Liver (tissue), 9 donors: ENCODE data around the gene MYL3. TPM values are rescaled to one million over a fixed set of nuclear protein-coding genes. Genes with fewer than 3 reads are reported as not detected.

Experiments
- DNase-seq: peaks from one replicate; pipeline ENCODE4 v3.0.0-alpha.2; 2017; ENCODE audit warnings: low spot score
- H3K27ac ChIP-seq, 2 donors: one replicate each; pipeline ENCODE4 v1.7.0; 2013; ENCODE audit warnings: inconsistent platforms in 2 of 2, low read length in 2 of 2, control low read depth in 1 of 2, low read depth in 1 of 2, mild to moderate bottlenecking in 1 of 2
- H3K27me3 ChIP-seq, 4 donors: one replicate each; pipeline versions ENCODE4 v1.6.1 to v1.7.0; 2013; ENCODE audit warnings: low read length in 3 of 4, inconsistent platforms in 1 of 4, mild to moderate bottlenecking in 1 of 4, moderate library complexity in 1 of 4; ENCODE audit not compliant: control insufficient read depth in 4 of 4, insufficient read depth in 4 of 4
- H3K36me3 ChIP-seq, 4 donors: one replicate each; pipeline versions ENCODE4 v1.6.1 to v1.7.0; 2013; ENCODE audit warnings: low read length in 3 of 4, mild to moderate bottlenecking in 3 of 4, low read depth in 1 of 4, moderate library complexity in 1 of 4; ENCODE audit not compliant: control insufficient read depth in 4 of 4, insufficient read depth in 3 of 4
- H3K4me1 ChIP-seq, 4 donors: one replicate each; pipeline versions ENCODE4 v1.6.1 to v1.7.0; 2013; ENCODE audit warnings: low read length in 3 of 4, mild to moderate bottlenecking in 3 of 4, moderate library complexity in 1 of 4; ENCODE audit not compliant: control insufficient read depth in 4 of 4, insufficient read depth in 4 of 4
- H3K4me3 ChIP-seq, 3 donors: one replicate each; pipeline versions ENCODE4 v1.6.1 to v1.7.0; 2013; ENCODE audit warnings: low read length in 3 of 3, control low read depth in 1 of 3, low read depth in 1 of 3, mild to moderate bottlenecking in 1 of 3
- H3K9ac ChIP-seq, 2 donors: one replicate each; pipeline ENCODE4 v1.7.0; 2013; ENCODE audit warnings: low read length in 2 of 2, mild to moderate bottlenecking in 2 of 2, moderate library complexity in 2 of 2, control low read depth in 1 of 2, low read depth in 1 of 2
- H3K9me3 ChIP-seq, 4 donors: one replicate each; pipeline versions ENCODE4 v1.6.1 to v1.7.0; 2013; ENCODE audit warnings: low read length in 3 of 4; ENCODE audit not compliant: control insufficient read depth in 4 of 4
- EGR1 ChIP-seq, 2 donors: IDR thresholded peaks; 2 replicates each; pipeline ENCODE4 v1.6.1; 2016 to 2018; ENCODE audit warnings: antibody characterized with exemption in 2 of 2, low read depth in 2 of 2
- FOXA1 ChIP-seq: IDR thresholded peaks from 2 replicates; pipeline ENCODE4 v1.6.1; 2016; ENCODE audit warnings: antibody characterized with exemption
- FOXA2 ChIP-seq: IDR thresholded peaks from 2 replicates; pipeline ENCODE4 v1.6.1; 2016; ENCODE audit warnings: antibody characterized with exemption
- GABPA ChIP-seq, 2 donors: IDR thresholded peaks in 1 of 2; conservative IDR thresholded peaks in 1 of 2; 2 replicates each; pipeline ENCODE4 v1.6.1; 2016; ENCODE audit warnings: antibody characterized with exemption in 2 of 2, mild to moderate bottlenecking in 1 of 2, moderate library complexity in 1 of 2
- HNF4A ChIP-seq, 2 donors: conservative IDR thresholded peaks; 2 replicates each; pipeline ENCODE4 v1.6.1; 2016; ENCODE audit warnings: antibody characterized with exemption in 2 of 2, mild to moderate bottlenecking in 2 of 2
- HNF4G ChIP-seq: IDR thresholded peaks from 2 replicates; pipeline ENCODE4 v1.6.1; 2016; ENCODE audit warnings: antibody characterized with exemption
- NR2F2 ChIP-seq: IDR thresholded peaks from 2 replicates; pipeline ENCODE4 v1.6.1; 2016; ENCODE audit warnings: antibody characterized with exemption
- RAD21 ChIP-seq, 2 donors: IDR thresholded peaks; 2 replicates each; pipeline ENCODE4 v1.6.1; 2016; ENCODE audit warnings: antibody characterized with exemption in 2 of 2, mild to moderate bottlenecking in 2 of 2
- RXRA ChIP-seq, 2 donors: IDR thresholded peaks; 2 replicates each; pipeline ENCODE4 v1.6.1; 2017 to 2018; ENCODE audit warnings: antibody characterized with exemption in 2 of 2, mild to moderate bottlenecking in 1 of 2
- SP1 ChIP-seq: IDR thresholded peaks from 2 replicates; pipeline ENCODE4 v1.6.1; 2018; ENCODE audit warnings: antibody characterized with exemption, mild to moderate bottlenecking
- TAF1 ChIP-seq: conservative IDR thresholded peaks from 2 replicates; pipeline ENCODE4 v1.6.1; 2016; ENCODE audit warnings: antibody characterized with exemption, mild to moderate bottlenecking
- YY1 ChIP-seq: IDR thresholded peaks from 2 replicates; pipeline ENCODE4 v1.6.1; 2016; ENCODE audit warnings: antibody characterized with exemption, mild to moderate bottlenecking
- WGBS: extraction: QIAGEN DNeasy Blood & Tissue Kit; methylation state at CpG from one replicate; pipeline ENCODE4 v1.1.7; 2013; 5-methylcytosine and 5-hydroxymethylcytosine counted together
- polyA plus RNA-seq, 2 donors: library from polyadenylated mRNA; stranded (reverse) in 1 of 2; unstranded in 1 of 2; fragments of 200-250 nt in 1 of 2; fragments of >200 nt in 1 of 2; fragmentation: Nextera tagmentation in 1 of 2; extraction: Ambion mirVana in 1 of 2; gene quantifications; one replicate each; pipeline versions ENCODE4 v1.2.1 to v1.2.3, GENCODE V29; 2013 to 2015
- total RNA-seq, 2 donors: library from RNA; depleted of rRNA; stranded (reverse); fragments of >200 nt; gene quantifications; one replicate each; pipeline ENCODE4 v1.2.3, GENCODE V29; 2014
- TF ChIP-seq, protein P1 (sequence below): fragments of 150-350 bp; IDR thresholded peaks from 2 replicates; pipeline ENCODE4 v1.5.1; 2017; ENCODE audit warnings: improper control_type of control experiment, low read depth, low read length; ENCODE audit not compliant: missing input control
- TF ChIP-seq, protein P2 (sequence below): IDR thresholded peaks from 2 replicates; pipeline ENCODE4 v1.6.1; 2016; ENCODE audit warnings: antibody characterized with exemption, mild to moderate bottlenecking
- TF ChIP-seq, protein P3 (sequence below): IDR thresholded peaks from 2 replicates; pipeline ENCODE4 v1.6.1; 2016; ENCODE audit warnings: antibody characterized with exemption
- TF ChIP-seq, protein P4 (sequence below): IDR thresholded peaks from 2 replicates; pipeline ENCODE4 v1.6.1; 2016; ENCODE audit warnings: antibody characterized with exemption
- TF ChIP-seq, protein P5 (sequence below): IDR thresholded peaks from 2 replicates; pipeline ENCODE4 v1.6.1; 2016; ENCODE audit warnings: antibody characterized with exemption
- donor health status: healthy.
- donor health status: healthy.
- donor health status: healthy.
- donor health status: healthy.
- donor health status: healthy.

MYL3 gene
- total and polyA plus RNA-seq, 4 donors, result 0.51 to 1.3 (median 0.81) TPM

DNA sequence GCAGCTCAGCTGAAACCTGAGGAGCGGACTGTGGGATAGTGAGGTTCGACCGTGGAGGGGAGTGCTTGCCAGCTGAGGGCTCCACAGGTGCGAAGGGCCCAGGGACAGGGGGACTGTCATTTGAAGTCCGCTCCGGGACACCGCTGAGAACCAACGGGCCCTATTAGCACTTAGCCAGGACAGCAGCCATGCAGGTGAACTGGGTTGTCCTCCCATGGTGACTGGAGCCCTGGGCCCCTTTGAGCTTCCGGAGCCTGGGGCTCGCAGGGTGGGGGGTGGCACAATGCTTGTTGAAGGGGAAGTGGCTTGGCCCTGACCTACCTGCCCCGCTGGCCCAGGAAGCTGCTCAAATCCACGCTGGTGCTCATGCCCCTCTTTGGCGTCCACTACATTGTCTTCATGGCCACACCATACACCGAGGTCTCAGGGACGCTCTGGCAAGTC is 39.0 kb upstream of the MYL3 start:
- H3K27ac ChIP-seq, result no peak overlapping the region
- no peak overlapping the region for H3K4me3 ChIP-seq
- no peaks in the 10 kb centered on the region for H3K27me3 ChIP-seq
- no peak overlapping the region for H3K9ac ChIP-seq
- WGBS, result 91% methylated on average over 15 of the region's 15 CpGs
- H3K9me3 ChIP-seq, result no peaks in the 10 kb centered on the region
- TF ChIP-seq FOXA2 (no peak), EGR1 (IDR thresholded peaks at IDR 0.05; ENCODE audit: low read depth in 2 of 2) (no peak), GABPA (IDR thresholded peaks at IDR 0.05 in 1 of 2, conservative IDR thresholded peaks at IDR 0.05 in 1 of 2) (no peak), NR2F2 (no peak), FOXA1 (no peak), HNF4G (no peak)
- TF ChIP-seq, protein P1, sequence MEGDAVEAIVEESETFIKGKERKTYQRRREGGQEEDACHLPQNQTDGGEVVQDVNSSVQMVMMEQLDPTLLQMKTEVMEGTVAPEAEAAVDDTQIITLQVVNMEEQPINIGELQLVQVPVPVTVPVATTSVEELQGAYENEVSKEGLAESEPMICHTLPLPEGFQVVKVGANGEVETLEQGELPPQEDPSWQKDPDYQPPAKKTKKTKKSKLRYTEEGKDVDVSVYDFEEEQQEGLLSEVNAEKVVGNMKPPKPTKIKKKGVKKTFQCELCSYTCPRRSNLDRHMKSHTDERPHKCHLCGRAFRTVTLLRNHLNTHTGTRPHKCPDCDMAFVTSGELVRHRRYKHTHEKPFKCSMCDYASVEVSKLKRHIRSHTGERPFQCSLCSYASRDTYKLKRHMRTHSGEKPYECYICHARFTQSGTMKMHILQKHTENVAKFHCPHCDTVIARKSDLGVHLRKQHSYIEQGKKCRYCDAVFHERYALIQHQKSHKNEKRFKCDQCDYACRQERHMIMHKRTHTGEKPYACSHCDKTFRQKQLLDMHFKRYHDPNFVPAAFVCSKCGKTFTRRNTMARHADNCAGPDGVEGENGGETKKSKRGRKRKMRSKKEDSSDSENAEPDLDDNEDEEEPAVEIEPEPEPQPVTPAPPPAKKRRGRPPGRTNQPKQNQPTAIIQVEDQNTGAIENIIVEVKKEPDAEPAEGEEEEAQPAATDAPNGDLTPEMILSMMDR, result no peak
- TF ChIP-seq, protein P2, sequence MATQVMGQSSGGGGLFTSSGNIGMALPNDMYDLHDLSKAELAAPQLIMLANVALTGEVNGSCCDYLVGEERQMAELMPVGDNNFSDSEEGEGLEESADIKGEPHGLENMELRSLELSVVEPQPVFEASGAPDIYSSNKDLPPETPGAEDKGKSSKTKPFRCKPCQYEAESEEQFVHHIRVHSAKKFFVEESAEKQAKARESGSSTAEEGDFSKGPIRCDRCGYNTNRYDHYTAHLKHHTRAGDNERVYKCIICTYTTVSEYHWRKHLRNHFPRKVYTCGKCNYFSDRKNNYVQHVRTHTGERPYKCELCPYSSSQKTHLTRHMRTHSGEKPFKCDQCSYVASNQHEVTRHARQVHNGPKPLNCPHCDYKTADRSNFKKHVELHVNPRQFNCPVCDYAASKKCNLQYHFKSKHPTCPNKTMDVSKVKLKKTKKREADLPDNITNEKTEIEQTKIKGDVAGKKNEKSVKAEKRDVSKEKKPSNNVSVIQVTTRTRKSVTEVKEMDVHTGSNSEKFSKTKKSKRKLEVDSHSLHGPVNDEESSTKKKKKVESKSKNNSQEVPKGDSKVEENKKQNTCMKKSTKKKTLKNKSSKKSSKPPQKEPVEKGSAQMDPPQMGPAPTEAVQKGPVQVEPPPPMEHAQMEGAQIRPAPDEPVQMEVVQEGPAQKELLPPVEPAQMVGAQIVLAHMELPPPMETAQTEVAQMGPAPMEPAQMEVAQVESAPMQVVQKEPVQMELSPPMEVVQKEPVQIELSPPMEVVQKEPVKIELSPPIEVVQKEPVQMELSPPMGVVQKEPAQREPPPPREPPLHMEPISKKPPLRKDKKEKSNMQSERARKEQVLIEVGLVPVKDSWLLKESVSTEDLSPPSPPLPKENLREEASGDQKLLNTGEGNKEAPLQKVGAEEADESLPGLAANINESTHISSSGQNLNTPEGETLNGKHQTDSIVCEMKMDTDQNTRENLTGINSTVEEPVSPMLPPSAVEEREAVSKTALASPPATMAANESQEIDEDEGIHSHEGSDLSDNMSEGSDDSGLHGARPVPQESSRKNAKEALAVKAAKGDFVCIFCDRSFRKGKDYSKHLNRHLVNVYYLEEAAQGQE, result no peak
- TF ChIP-seq, protein P3, sequence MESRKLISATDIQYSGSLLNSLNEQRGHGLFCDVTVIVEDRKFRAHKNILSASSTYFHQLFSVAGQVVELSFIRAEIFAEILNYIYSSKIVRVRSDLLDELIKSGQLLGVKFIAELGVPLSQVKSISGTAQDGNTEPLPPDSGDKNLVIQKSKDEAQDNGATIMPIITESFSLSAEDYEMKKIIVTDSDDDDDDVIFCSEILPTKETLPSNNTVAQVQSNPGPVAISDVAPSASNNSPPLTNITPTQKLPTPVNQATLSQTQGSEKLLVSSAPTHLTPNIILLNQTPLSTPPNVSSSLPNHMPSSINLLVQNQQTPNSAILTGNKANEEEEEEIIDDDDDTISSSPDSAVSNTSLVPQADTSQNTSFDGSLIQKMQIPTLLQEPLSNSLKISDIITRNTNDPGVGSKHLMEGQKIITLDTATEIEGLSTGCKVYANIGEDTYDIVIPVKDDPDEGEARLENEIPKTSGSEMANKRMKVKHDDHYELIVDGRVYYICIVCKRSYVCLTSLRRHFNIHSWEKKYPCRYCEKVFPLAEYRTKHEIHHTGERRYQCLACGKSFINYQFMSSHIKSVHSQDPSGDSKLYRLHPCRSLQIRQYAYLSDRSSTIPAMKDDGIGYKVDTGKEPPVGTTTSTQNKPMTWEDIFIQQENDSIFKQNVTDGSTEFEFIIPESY, result no peak
- H3K36me3 ChIP-seq, result no peaks in the 10 kb centered on the region
- DNase-seq, result no peak
- no peaks in the 10 kb centered on the region for H3K4me1 ChIP-seq

DNA sequence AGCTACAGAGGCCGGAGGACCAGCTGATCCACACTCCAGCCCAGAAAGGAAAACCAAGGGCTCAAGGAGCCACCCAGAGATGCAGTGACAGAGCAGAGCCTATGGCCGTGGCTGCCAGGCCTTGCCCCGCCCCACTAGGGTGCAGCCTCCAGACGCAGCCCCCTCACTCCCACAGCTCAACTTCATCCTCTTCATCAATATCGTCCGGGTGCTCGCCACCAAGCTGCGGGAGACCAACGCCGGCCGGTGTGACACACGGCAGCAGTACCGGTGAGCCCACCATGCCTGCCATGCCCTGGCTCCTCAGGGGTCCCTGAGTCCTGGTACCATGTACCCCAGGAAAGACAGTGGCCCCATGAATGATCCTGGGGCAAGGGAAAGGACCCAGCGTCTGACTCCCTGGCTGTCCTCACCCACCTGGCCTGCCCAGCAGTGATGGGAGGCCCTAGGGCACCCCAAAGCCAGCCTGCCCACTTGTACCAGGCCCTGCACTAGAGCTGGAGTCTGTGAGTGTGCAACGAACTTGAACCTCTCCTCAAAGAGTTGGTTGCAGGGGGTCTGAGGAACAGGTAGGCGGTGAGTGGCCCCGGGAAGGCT is 38.4 kb upstream of the MYL3 start:
- no peak overlapping the region for H3K9ac ChIP-seq
- no peak for DNase-seq
- no peaks in the 10 kb centered on the region for H3K4me1 ChIP-seq
- 91% methylated on average over 17 of the region's 17 CpGs for WGBS
- H3K36me3 ChIP-seq, result no peaks in the 10 kb centered on the region
- TF ChIP-seq HNF4A (conservative IDR thresholded peaks at IDR 0.05) (no peak), FOXA1 (no peak), GABPA (IDR thresholded peaks at IDR 0.05 in 1 of 2, conservative IDR thresholded peaks at IDR 0.05 in 1 of 2) (no peak), RXRA (IDR thresholded peaks at IDR 0.05) (no peak), EGR1 (IDR thresholded peaks at IDR 0.05; ENCODE audit: low read depth in 2 of 2) (no peak), SP1 (no peak), TAF1 (no peak), FOXA2 (no peak), RAD21 (IDR thresholded peaks at IDR 0.05) (no peak), HNF4G (no peak), YY1 (no peak), NR2F2 (no peak)
- TF ChIP-seq, protein P4, sequence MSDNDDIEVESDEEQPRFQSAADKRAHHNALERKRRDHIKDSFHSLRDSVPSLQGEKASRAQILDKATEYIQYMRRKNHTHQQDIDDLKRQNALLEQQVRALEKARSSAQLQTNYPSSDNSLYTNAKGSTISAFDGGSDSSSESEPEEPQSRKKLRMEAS, result no peak
- TF ChIP-seq, protein P1, result no peak
- TF ChIP-seq, protein P5, sequence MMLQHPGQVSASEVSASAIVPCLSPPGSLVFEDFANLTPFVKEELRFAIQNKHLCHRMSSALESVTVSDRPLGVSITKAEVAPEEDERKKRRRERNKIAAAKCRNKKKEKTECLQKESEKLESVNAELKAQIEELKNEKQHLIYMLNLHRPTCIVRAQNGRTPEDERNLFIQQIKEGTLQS, result no peak
- TF ChIP-seq, protein P3, result no peak
- H3K4me3 ChIP-seq, result no peak overlapping the region
- no peaks in the 10 kb centered on the region for H3K27me3 ChIP-seq
- H3K27ac ChIP-seq, result no peak overlapping the region
- no peaks in the 10 kb centered on the region for H3K9me3 ChIP-seq
